Measurements from ENCODE around the gene MCCD1. TPM values are rescaled to one million over a fixed set of nuclear protein-coding genes. Genes with fewer than 3 reads are reported as not detected.
A peak's percentile ranks its signal among the peaks of the same experiment; 100 is the strongest.

Gene MCCD1
- total and polyA plus RNA-seq, 2 of the 13 experiments (the other 11 are each of a cell fraction or from before 2014, with no cell fraction given): 0.15 TPM; not detected in 1

- TF ChIP-seq, protein P1, sequence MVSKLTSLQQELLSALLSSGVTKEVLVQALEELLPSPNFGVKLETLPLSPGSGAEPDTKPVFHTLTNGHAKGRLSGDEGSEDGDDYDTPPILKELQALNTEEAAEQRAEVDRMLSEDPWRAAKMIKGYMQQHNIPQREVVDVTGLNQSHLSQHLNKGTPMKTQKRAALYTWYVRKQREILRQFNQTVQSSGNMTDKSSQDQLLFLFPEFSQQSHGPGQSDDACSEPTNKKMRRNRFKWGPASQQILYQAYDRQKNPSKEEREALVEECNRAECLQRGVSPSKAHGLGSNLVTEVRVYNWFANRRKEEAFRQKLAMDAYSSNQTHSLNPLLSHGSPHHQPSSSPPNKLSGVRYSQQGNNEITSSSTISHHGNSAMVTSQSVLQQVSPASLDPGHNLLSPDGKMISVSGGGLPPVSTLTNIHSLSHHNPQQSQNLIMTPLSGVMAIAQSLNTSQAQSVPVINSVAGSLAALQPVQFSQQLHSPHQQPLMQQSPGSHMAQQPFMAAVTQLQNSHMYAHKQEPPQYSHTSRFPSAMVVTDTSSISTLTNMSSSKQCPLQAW (CRISPR knock-in tag; IDR thresholded peaks at IDR 0.05): peak; percentile 91
- TF ChIP-seq STAG1 (CRISPR knock-in tag; IDR thresholded peaks at IDR 0.05) (peak; percentile 98), ZNF713 (CRISPR knock-in tag; IDR thresholded peaks at IDR 0.05) (no peak), MAX (IDR thresholded peaks at IDR 0.05) (0 out of 2 replicates have a peak, but pooled peaks have one; percentile 31), ZNF83 (CRISPR knock-in tag; IDR thresholded peaks at IDR 0.05; ENCODE audit: borderline replicate concordance) (no peak), ZNF230 (CRISPR knock-in tag; IDR thresholded peaks at IDR 0.05) (no peak), ZNF780A (CRISPR knock-in tag; IDR thresholded peaks at IDR 0.05) (no peak), ZNF614 (CRISPR knock-in tag; IDR thresholded peaks at IDR 0.05; ENCODE audit: borderline replicate concordance) (0 out of 2 replicates have a peak, but pooled peaks have one; percentile 27), KDM3A (CRISPR knock-in tag; IDR thresholded peaks at IDR 0.05; ENCODE audit: low read depth) (peak; percentile 84; the same call in 1 of the 2 replicates), ZFP41 (CRISPR knock-in tag; IDR thresholded peaks at IDR 0.05; ENCODE audit: borderline replicate concordance) (no peak), ZNF432 (CRISPR knock-in tag; IDR thresholded peaks at IDR 0.05; ENCODE audit: borderline replicate concordance) (no peak), RAD21 (CRISPR knock-in tag; IDR thresholded peaks at IDR 0.05) (peak; percentile 98), GTF3A (CRISPR knock-in tag; conservative IDR thresholded peaks at IDR 0.05) (no peak), PAXIP1 (CRISPR knock-in tag; conservative IDR thresholded peaks at IDR 0.05) (0 out of 2 replicates have a peak, but pooled peaks have one; percentile 24), HDAC2 (CRISPR knock-in tag; IDR thresholded peaks at IDR 0.05) (peak; percentile 72), ELF3 (CRISPR knock-in tag; IDR thresholded peaks at IDR 0.05) (peak; percentile 49; the same call in 1 of the 2 replicates), SMC3 (IDR thresholded peaks at IDR 0.05; ENCODE audit: low read length) (peak; percentile 91), ZNF382 (CRISPR knock-in tag; IDR thresholded peaks at IDR 0.05; ENCODE audit: borderline replicate concordance) (no peak), ZNF501 (CRISPR knock-in tag; IDR thresholded peaks at IDR 0.05) (peak; percentile 75), ZC3H13 (CRISPR knock-in tag; IDR thresholded peaks at IDR 0.05) (0 out of 2 replicates have a peak, but pooled peaks have one; percentile 36), AHR (CRISPR knock-in tag; IDR thresholded peaks at IDR 0.05) (peak; percentile 72; the same call in 1 of the 2 replicates)
- TF ChIP-seq, protein P2, sequence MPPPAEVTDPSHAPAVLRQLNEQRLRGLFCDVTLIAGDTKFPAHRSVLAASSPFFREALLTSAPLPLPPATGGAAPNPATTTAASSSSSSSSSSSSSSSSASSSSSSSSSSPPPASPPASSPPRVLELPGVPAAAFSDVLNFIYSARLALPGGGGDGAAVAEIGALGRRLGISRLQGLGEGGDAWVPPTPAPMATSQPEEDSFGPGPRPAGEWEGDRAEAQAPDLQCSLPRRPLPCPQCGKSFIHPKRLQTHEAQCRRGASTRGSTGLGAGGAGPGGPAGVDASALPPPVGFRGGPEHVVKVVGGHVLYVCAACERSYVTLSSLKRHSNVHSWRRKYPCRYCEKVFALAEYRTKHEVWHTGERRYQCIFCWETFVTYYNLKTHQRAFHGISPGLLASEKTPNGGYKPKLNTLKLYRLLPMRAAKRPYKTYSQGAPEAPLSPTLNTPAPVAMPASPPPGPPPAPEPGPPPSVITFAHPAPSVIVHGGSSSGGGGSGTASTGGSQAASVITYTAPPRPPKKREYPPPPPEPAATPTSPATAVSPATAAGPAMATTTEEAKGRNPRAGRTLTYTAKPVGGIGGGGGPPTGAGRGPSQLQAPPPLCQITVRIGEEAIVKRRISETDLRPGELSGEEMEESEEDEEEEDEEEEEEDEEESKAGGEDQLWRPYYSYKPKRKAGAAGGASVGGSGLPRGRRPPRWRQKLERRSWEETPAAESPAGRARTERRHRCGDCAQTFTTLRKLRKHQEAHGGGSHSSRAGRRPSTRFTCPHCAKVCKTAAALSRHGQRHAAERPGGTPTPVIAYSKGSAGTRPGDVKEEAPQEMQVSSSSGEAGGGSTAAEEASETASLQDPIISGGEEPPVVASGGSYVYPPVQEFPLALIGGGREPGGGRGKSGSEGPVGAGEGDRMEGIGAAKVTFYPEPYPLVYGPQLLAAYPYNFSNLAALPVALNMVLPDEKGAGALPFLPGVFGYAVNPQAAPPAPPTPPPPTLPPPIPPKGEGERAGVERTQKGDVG (CRISPR knock-in tag; IDR thresholded peaks at IDR 0.05; ENCODE audit: borderline replicate concordance): peak; percentile 46; the same call in 1 of the 2 replicates
These were observed 17.7 kb downstream of the MCCD1 start, which contains the start of gene ATP6V1G2 (continued) for GRCh38 chr6:31546339-31546957.

Data from HepG2 (cell line).